ENCODE results near the gene DENND6B. TPM values are rescaled to one million over a fixed set of nuclear protein-coding genes. Genes with fewer than 3 reads are reported as not detected.

DENND6B gene
- 16.9 TPM for total RNA-seq

GRCh38 chr22:50326956-50327710 is at the start of gene DENND6B:
Gene DENND6B (minus strand): TSS chr22:50327012. CDS start chr22:50326988, 24 bp downstream.

GRCh38 chr22:50342651-50343540 is 16.1 kb upstream of the DENND6B start, which contains the start of gene PPP6R2:
Gene PPP6R2 (plus strand): TSS chr22:50343327. CDS start chr22:50393909, 50,582 bp downstream.

GRCh38 chr22:50306753-50307749 is 19.8 kb downstream of the DENND6B start, which contains the start of gene PLXNB2:
Gene PLXNB2 (minus strand): TSS chr22:50307646. CDS start chr22:50290584, 17,062 bp downstream.

GRCh38 chr22:50269970-50270665 is 56.7 kb downstream of the DENND6B start, which contains the start of gene MAPK11:
Gene MAPK11 (minus strand): TSS chr22:50270380. CDS start chr22:50270292, 88 bp downstream.

GRCh38 chr22:50261615-50262459 is 65.0 kb downstream of the DENND6B start, which contains the start of gene MAPK12:
Gene MAPK12 (minus strand): TSS chr22:50261683. CDS start chr22:50261509, 174 bp downstream.

Other genes with a start within 250 kb of the DENND6B start
- 7.2 TPM for gene MLC1, start 241.6 kb downstream of the DENND6B start, total RNA-seq
- gene MOV10L1, start 237.0 kb downstream of the DENND6B start, total RNA-seq: 5.6 TPM
- gene PANX2, start 156.3 kb downstream of the DENND6B start, total RNA-seq: 2.4 TPM
- gene TRABD, start 141.1 kb downstream of the DENND6B start, total RNA-seq: 17.3 TPM
- 17.5 TPM for gene SELENOO, start 126.0 kb downstream of the DENND6B start, total RNA-seq
- gene TUBGCP6, start 82.0 kb downstream of the DENND6B start, total RNA-seq: 65.6 TPM
- 30.9 TPM for gene HDAC10, start 75.7 kb downstream of the DENND6B start, total RNA-seq
- 18.9 TPM for gene MAPK12, start 65.3 kb downstream of the DENND6B start, total RNA-seq
- 7.6 TPM for gene MAPK11, start 56.6 kb downstream of the DENND6B start, total RNA-seq
- 169 TPM for gene PLXNB2, start 19.4 kb downstream of the DENND6B start, total RNA-seq
- 56.1 TPM for gene PPP6R2, start 16.3 kb upstream of the DENND6B start, total RNA-seq
- gene SBF1, start 148.0 kb upstream of the DENND6B start, total RNA-seq: 67.3 TPM
- gene ADM2, start 154.5 kb upstream of the DENND6B start, total RNA-seq: 1.5 TPM
- gene MIOX, start 159.8 kb upstream of the DENND6B start, total RNA-seq: not detected
- gene LMF2, start 180.7 kb upstream of the DENND6B start, total RNA-seq: 39.0 TPM
- 58.1 TPM for gene NCAPH2, start 181.2 kb upstream of the DENND6B start, total RNA-seq
- gene SCO2, start 198.6 kb upstream of the DENND6B start, total RNA-seq: not detected
- gene TYMP, start 203.0 kb upstream of the DENND6B start, total RNA-seq: 10.6 TPM
- 0.05 TPM for gene KLHDC7B, start 218.9 kb upstream of the DENND6B start, total RNA-seq
- not detected for gene SYCE3, start 235.9 kb upstream of the DENND6B start, total RNA-seq